ENCODE measurements around the gene EVA1A.

The EVA1A gene

DNA sequence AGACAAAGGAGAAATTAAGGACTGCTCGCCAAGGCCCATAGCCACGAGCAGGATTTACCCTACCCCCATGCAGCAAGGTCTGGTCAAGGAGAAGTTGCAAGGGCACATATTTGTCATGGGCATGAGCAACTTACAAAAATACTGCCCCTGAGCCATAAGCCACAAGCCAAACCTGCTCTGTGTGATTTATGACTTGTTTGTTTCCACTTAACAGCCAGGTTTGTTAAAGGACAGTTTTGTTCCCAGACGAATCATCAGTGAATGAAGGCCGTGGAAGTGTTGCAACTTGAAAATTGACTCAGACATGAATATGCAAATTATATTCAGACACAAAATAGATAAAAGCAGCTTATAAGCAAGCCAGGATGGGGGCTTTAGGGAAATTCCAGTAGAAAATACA is 31.3 kb upstream of the EVA1A start:
- no peak for DNase-seq (ENCODE audit: low read depth in 2 of 2, low spot score in 1 of 2)

- no peak for DNase-seq (ENCODE audit: low read depth in 2 of 2, low spot score in 1 of 2)
These were observed 28.8 kb upstream of the EVA1A start for GRCh38 chr2:75589391-75590105.

GRCh38 chr2:75587954-75588587 is 27.3 kb upstream of the EVA1A start:
- no peak for DNase-seq (ENCODE audit: low read depth in 2 of 2, low spot score in 1 of 2)

- DNase-seq (ENCODE audit: low read depth in 2 of 2, low spot score in 1 of 2), result no peak
These were observed 26.2 kb upstream of the EVA1A start for GRCh38 chr2:75586971-75587370.

- no peak for DNase-seq (ENCODE audit: low read depth in 2 of 2, low spot score in 1 of 2)
These were observed 22.1 kb upstream of the EVA1A start for GRCh38 chr2:75582840-75583239.

- no peak for DNase-seq (ENCODE audit: low read depth in 2 of 2, low spot score in 1 of 2)
These were observed 19.9 kb upstream of the EVA1A start for GRCh38 chr2:75580606-75581005.

DNA sequence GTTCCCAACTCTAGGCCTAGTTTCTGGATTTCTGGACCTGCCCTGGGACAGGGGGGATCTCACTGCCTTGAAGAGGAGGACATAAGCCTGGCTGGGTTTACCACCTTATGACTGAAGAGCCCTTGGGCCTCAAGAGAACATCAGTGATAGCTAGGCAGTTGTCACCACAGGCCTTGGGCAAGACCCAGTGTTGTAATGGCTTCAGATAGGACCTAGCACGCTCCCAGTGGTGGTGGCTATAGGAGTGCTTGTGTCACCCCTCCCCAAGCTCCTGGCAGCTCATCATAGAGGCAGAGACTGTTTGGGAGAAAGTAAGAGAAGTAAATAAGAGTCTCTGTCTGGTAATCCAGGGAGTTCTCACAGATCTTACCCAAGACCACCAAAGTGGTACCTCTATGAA is 19.4 kb upstream of the EVA1A start:
- no peak for DNase-seq (ENCODE audit: low read depth in 2 of 2, low spot score in 1 of 2)

GRCh38 chr2:75579186-75579585 is 18.4 kb upstream of the EVA1A start:
- DNase-seq (ENCODE audit: low read depth in 2 of 2, low spot score in 1 of 2), result no peak

DNA sequence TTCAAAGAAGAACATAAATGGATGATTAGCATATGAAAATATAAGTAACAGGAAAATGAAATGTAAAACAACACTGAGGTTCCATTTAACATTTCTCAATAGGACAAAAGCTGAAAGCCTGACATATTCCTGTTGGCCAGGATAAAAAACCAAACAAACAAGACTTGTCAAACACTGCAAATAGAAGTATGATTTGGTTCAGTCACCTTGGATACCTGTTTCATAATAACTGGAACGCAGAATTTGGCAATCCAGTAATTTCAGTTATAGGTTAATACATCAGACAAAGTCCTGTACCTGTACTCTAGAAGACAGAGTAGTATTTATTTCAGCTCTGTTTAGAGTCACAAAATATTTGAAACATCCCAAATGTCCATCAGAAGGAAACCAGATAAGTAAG is 16.5 kb upstream of the EVA1A start:
- no peak for DNase-seq (ENCODE audit: low read depth in 2 of 2, low spot score in 1 of 2)

GRCh38 chr2:75574106-75574505 is 13.4 kb upstream of the EVA1A start:
- DNase-seq (ENCODE audit: low read depth in 2 of 2, low spot score in 1 of 2), result no peak

- no peak for DNase-seq (ENCODE audit: low read depth in 2 of 2, low spot score in 1 of 2)
These were observed 12.6 kb upstream of the EVA1A start for GRCh38 chr2:75573145-75573878.

DNA sequence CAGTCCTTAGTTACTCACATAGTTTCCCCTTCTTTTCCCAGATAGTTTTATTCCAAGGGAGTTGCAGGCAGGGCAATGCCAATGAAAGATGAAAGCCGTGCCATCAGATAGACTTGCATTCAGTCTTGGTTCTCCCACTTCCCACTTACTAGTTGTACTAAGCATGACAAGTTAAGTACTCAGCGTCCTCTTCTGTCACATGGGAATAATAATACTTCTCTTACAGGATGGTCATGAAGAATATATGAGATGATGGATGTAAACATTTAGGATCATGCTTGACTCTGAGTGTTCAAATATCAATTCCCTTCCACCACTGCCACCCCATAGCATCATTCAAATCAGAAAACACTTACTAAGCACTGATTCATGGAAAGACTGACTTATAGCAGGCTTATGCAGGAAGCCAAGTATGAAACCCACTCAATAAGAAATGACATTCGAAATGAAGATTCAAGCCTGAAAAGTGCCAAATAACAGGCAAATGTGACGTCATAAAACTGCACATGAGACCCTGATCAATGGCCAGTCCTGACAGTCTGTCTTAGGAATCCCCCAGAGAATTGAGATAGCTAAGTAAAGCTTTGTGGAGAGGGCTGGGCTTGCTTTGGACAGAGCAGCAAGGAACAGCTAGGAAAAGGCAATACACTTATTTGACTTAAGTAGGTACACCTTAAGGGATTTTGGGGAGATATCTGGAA is 11.1 kb upstream of the EVA1A start:
- no peak for DNase-seq (ENCODE audit: low read depth in 2 of 2, low spot score in 1 of 2)

- no peak for DNase-seq (ENCODE audit: low read depth in 2 of 2, low spot score in 1 of 2)
These were observed 10.4 kb upstream of the EVA1A start for GRCh38 chr2:75570948-75571729.

DNA sequence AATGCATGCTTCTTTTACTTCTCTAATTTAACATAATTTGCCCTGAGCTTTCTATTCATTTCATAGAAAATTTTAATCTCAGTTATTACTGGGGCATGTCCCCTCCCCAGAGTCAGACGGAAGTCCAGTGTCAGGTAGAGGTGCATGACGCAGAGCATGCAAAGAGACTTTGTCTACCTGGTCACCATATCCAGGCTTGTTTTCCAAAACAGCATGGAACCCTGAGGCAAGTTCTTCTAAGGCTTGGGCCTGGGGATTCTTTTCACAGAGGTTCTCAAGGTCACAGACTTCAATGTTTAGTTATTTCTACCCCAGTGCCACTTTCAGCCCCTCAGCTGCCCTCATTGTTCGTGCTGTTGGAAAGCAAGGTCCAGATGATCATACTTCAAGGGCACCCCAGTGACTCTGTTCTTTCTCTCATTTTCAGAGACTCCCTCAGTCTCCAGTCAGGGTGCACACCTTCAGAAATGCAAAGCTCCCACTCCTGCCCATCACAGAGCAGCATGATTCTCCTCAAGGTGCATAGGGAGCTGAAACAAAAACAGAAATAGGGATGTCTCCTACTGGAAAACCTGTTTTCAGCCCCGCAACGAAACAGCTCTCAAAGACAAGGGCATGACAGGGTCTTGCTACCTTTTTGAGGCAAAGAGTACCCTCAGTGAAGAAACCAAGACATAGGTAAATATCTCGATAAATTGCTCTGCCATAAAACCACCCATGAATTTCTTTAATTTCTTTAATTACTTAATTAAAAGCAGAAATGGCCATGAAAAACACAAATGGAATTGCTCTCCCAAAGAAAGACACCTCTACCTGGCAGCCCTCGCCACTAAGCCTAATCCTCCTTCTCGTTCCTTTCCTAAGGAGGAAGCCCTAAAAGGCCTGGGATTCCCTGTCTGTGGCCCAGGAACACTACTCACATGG is 9.5 kb upstream of the EVA1A start:
- no peak for DNase-seq (ENCODE audit: low read depth in 2 of 2, low spot score in 1 of 2)

DNA sequence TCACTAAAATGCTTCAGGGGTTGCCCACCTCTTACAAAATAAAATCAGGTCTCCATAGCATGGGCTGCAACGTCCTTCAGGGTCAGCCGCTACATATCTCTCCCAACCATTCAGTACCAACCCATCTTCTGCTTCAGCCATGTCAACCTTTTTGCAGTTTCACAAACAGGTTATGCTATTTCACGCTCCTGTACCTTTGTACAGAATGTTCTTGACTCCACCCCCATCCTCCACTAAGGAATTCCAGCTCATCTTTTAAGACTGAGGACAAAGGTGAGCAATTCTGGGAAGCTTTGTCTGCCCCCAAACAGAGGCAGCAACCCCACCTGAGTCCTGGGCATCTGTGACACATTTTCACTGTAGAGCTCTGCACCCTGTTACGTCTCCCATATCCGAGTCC is 8.8 kb upstream of the EVA1A start:
- no peak for DNase-seq (ENCODE audit: low read depth in 2 of 2, low spot score in 1 of 2)

DNA sequence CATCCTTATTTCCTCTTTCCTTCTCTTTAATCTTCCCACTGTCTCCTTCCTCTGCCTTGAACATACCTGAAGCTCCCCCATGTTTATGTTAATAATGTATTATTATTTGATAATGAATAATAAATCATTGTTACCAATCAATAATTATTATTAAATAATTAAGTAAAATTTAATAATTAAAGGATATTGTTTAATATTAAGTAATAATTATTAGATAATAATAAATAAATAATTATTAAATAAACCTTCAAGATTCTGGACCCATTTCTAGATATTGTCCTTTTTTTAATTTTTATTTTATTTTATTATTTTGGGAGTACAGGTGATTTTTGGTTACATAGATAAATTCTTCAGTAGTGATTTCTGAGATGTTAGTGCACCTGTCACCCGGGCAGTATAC is 7.4 kb upstream of the EVA1A start:
- no peak for DNase-seq (ENCODE audit: low read depth in 2 of 2, low spot score in 1 of 2)

- no peak for DNase-seq (ENCODE audit: low read depth in 2 of 2, low spot score in 1 of 2)
These were observed 5.0 kb upstream of the EVA1A start for GRCh38 chr2:75565472-75566462.

DNA sequence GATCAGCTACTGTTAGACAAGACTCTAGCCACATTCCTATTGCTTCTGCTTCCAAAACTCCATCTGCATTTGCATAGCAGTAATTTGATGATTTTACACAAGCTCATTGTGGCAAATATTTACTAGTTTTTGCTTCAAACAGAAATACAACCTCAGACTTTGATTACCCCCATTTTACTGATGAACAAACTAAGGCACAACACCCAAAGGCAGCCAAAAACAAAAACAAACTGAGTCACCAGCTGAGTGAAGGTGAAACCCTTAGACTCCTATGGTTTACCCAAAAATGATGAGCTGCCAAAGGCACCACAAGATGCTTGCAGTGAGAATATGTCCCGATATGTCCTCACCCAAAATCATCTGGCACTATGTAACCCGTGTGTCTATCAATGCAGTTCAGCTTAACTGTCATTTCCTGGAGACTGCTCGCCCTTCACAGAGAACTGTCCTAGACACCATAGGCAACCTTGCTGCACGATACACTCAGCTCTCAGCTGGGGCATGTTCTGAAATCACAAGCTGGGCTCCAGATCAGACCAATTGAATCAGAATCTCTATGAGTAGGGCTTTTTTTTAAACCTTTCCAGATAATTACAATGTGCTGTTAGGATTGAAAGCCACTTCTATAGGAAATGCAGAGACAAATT is 4.1 kb upstream of the EVA1A start:
- DNase-seq (ENCODE audit: low read depth in 2 of 2, low spot score in 1 of 2), result no peak
